ENCODE data around the gene MED12L.
A peak's percentile ranks its signal among the peaks of the same experiment; 100 is the strongest.
"Not testable (repeated sequence)": the region's sequence is repeated elsewhere in the genome, so short reads cannot be mapped to it uniquely, and the experiment has no call there.

MED12L gene

GRCh38 chr3:151168269-151169094 is 83.0 kb downstream of the MED12L start:
- no peak overlapping the region for H3K4me3 ChIP-seq (ENCODE audit: low read depth, low read length)
- peak; percentile 64 for TF ChIP-seq CTCF (IDR thresholded peaks at IDR 0.05; ENCODE audit: low read depth, low read length)

- no peak for TF ChIP-seq CTCF (IDR thresholded peaks at IDR 0.05; ENCODE audit: low read depth, low read length)
- H3K4me3 ChIP-seq (ENCODE audit: low read depth, low read length): no peak overlapping the region
Observed at GRCh38 chr3:151169262-151169947, 83.9 kb downstream of the MED12L start.

- not testable (repeated sequence) for H3K4me3 ChIP-seq (ENCODE audit: low read depth, low read length)
Observed at GRCh38 chr3:151169948-151170679, 84.7 kb downstream of the MED12L start.

GRCh38 chr3:151171145-151171757 is 85.8 kb downstream of the MED12L start:
- H3K4me3 ChIP-seq (ENCODE audit: low read depth, low read length): no peak overlapping the region
- no peak for TF ChIP-seq CTCF (IDR thresholded peaks at IDR 0.05; ENCODE audit: low read depth, low read length)

GRCh38 chr3:151174351-151174750 is 88.9 kb downstream of the MED12L start:
- no peak for TF ChIP-seq CTCF (IDR thresholded peaks at IDR 0.05; ENCODE audit: low read depth, low read length)
- no peak overlapping the region for H3K4me3 ChIP-seq (ENCODE audit: low read depth, low read length)

GRCh38 chr3:151175952-151176351 is 90.5 kb downstream of the MED12L start:
- no peak for TF ChIP-seq CTCF (IDR thresholded peaks at IDR 0.05; ENCODE audit: low read depth, low read length)
- H3K4me3 ChIP-seq (ENCODE audit: low read depth, low read length): no peak overlapping the region

GRCh38 chr3:151178208-151178845 is 92.9 kb downstream of the MED12L start:
- no peak for TF ChIP-seq CTCF (IDR thresholded peaks at IDR 0.05; ENCODE audit: low read depth, low read length)
- H3K4me3 ChIP-seq (ENCODE audit: low read depth, low read length): no peak overlapping the region
